HG03378 (cell line): Measurements from ENCODE around the gene DDX51.
"Not testable (repeated sequence)": the region's sequence is repeated elsewhere in the genome, so short reads cannot be mapped to it uniquely, and the experiment has no call there.

Source experiments
- ATAC-seq: cut with Tn5 transposase; IDR thresholded peaks from one replicate; pipeline ENCODE4 v1.9.1; 2021; ENCODE audit warnings: mild to moderate bottlenecking, moderate library complexity; ENCODE audit not compliant: unreplicated experiment

Gene DDX51

GRCh38 chr12:132141976-132142678 lies 2.0 kb downstream of the DDX51 start:
- no peak for ATAC-seq

GRCh38 chr12:132140918-132141841 lies 2.9 kb downstream of the DDX51 start:
- no peak for ATAC-seq

- no peak for ATAC-seq
Measured at GRCh38 chr12:132140501-132140900, 3.6 kb downstream of the DDX51 start.

DNA sequence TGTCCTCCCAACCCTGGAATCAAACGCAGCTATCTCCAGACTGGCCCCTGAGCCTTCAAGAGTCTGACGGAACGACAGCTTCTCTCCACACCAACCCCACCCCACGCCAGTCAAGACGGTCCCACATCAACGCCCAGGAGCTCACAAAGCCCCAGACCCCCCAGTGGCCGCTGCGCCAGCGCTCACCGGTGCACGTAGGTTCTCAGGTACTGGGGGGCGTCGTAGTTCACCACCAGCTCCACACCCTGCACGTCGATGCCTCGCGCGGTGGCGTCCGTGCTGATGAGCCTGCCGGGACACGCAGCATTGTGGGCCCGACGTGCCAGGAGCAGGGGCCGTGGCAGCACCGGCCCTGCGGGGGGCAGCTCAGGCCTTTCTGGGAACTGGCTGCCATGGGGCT lies 4.2 kb downstream of the DDX51 start:
- no peak for ATAC-seq

- no peak for ATAC-seq
Measured at GRCh38 chr12:132138941-132139871, 4.9 kb downstream of the DDX51 start.

DNA sequence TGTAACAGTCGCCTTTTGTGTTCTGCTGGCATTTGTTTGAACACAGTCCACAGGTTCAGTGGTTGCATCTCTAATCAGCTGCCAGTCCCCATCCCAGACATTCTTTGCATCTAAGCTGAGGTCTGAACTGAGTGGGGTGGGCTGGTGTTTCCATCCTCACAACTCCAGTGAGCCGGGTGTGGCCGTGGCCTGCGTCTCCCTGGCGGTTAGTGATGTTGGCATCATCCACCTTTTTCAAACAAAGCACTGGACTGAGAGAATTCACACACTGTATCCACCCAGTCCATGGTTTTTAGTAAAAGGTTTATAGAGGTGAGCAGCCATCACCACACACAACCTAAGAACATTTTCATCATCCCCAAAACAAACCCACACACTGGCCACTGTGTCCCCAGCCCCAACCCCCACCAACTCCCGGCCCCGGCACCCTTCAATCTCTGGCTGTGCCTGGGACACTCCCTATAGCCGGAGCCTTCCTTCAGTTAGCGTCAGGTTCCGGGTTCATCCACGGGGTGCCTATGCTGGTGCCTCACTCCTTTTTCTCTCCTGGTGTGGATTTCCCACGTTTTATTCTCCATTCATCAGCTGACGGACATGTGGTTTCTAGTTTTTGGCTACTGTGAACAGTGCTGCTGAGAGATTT lies 6.5 kb downstream of the DDX51 start:
- no peak for ATAC-seq

DNA sequence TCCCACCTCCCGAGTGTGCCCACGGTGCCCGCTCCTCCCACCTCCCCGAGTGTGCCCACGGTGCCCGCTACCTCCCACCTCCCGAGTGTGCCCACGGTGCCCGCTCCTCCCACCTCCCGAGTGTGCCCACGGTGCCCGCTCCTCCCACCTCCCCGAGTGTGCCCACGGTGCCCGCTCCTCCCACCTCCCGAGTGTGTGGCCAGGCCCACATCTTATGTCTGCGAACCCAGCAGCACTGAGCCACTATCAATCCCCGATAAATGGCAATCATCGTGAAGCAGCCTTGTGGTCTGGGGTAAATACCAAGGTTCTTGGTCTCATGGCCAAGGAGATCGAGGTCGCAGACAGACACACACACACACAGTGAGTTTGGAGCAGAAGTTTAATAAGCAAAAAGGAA lies 7.9 kb downstream of the DDX51 start:
- not testable (repeated sequence) for ATAC-seq

DNA sequence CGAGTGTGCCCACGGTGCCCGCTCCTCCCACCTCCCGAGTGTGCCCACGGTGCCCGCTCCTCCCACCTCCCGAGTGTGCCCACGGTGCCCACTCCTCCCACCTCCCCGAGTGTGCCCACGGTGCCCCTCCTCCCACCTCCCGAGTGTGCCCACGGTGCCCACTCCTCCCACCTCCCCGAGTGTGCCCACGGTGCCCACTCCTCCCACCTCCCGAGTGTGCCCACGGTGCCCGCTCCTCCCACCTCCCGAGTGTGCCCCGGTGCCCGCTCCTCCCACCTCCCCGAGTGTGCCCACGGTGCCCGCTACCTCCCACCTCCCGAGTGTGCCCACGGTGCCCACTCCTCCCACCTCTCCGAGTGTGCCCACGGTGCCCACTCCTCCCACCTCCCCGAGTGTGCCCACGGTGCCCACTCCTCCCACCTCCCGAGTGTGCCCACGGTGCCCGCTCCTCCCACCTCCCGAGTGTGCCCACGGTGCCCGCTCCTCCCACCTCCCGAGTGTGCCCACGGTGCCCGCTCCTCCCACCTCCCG lies 9.4 kb downstream of the DDX51 start:
- ATAC-seq = not testable (repeated sequence)

DNA sequence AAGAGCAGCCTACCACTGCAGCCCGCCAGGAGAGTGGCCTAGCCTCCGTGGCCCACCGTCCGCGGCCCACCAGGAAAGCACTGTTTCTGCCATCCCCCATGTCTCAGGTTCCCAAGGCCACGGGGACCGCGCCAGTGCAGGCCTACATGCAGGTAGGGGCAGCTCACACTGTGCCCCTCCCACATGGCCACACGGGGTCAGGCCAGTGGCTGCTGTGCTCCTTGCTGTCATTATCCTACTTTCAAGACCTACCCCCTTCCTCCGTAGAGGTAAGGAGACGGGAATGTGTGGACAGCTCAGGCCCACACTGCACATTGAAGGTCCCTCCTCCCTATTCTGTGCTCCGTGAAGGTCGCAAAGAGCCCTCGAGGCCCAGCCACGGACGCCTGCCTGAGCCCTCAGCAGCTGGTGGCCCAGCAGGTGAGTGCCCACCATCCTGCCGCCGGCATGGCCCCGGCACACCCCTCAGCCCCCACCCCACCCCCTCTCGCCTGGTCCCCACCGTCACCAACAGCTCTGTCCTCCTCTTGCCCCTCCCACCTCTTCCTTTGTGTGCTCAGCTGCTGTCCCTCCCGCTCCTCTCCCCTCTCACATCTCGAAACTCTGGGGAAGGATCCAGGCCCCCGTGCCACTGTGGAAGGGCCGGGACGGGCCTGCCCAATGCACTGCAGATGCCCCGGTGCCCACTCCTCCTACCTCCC lies 10.0 kb downstream of the DDX51 start:
- ATAC-seq = no peak

DNA sequence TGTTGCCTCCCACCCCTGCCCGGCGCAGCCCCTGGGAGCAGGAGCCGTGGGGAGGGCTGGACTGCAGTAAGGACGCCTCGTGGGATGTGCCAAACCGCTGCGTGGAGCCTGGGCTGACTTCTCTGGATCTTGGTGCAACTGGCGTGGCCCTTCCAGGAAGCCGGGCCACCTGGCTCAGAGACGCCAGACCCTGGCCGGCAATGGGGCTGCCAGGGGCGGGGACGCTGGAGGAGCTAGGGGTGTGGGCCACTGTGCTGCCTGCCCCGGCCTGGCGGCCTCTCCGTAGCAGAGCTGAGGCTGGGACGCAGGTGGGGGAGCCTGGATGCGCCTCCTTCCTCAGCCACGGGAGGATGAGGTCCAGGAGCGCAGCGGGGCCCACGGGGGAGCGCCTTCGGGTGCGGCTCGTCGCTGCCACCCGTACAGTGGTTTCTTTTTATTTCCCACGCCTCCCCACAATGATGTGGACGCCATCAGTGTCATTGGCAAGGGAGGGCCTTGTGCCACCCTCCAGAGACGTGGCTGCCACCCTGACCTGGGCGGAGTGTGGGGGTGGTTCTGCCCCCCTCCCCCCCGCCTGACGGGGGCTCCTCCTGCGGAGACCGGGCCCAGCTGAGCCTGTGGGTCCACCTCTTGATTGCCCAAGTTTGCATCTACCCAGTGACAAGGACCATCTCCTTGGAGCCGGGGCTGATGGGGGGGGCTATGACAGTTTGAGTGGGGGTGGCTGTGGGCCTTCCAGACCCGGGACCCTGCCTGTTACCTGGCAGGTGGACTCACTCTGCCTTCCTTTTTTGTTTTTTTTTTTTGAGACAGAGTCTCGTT lies 11.3 kb downstream of the DDX51 start:
- ATAC-seq = no peak

DNA sequence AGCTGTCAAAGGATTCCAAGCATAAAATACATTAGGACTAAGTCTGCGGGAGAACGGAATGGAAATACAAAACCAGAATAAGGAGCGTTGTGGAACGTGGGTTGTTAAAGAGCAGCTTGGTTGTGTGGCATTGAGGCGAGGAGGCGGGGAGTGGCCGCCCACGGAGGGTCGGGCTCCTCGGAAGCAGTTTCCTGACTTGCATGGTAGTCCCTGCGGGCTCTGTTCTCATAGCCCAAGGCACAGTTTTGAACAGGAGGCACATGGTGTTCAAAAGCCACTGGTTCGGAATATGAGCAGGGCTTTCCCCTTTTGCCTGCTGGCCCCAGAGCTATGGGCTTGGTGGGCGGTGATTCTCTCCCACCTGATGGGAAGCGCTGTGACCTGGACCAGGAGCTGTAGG lies 12.2 kb downstream of the DDX51 start:
- no peak for ATAC-seq

- ATAC-seq = no peak
Measured at GRCh38 chr12:132131229-132131628, 12.9 kb downstream of the DDX51 start.

- ATAC-seq = no peak
Measured at GRCh38 chr12:132130690-132131089, 13.4 kb downstream of the DDX51 start.

- ATAC-seq = no peak
Measured at GRCh38 chr12:132129007-132129406, 15.1 kb downstream of the DDX51 start.

DNA sequence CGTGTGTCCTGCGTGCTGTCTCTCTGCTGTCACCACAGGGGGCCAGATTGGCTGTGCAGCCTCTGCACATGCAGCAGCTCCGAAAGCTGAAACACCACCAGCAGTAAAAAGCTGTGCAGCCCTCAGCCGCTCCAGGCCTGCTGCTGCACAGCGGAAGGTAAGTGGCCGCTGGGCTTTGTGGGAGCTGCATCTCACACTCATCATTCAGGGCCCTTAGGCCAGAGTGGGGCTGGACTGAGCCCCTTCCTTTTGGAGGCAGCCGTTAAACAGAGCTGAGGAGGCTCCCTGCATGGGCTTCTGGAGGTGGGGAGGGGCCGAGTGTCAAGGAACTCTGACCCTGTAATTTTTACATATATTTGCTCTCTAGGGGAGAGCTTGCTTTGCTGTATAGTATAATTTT lies 17.1 kb downstream of the DDX51 start:
- ATAC-seq = no peak

GRCh38 chr12:132125736-132126135 lies 18.4 kb downstream of the DDX51 start:
- no peak for ATAC-seq

GRCh38 chr12:132124766-132125425 lies 19.2 kb downstream of the DDX51 start:
- no peak for ATAC-seq
